Trophoblast cell (in vitro differentiated cells and primary cell): Measurements from ENCODE around the gene ARHGEF16.

Source experiments
- DNase-seq, 2 donors: peaks; one replicate each; pipeline ENCODE4 v3.0.0-alpha.2; 2016
- H2AFZ ChIP-seq: 2 replicates; pipeline ENCODE4 v1.6.1; 2013; ENCODE audit warnings: low read length, moderate library complexity, mild to moderate bottlenecking; ENCODE audit not compliant: insufficient read depth, poor library complexity
- H2AK5ac ChIP-seq: 2 replicates; pipeline ENCODE4 v1.6.1; 2013; ENCODE audit warnings: mild to moderate bottlenecking, low read length
- H2BK120ac ChIP-seq: 2 replicates; pipeline ENCODE4 v1.6.1; 2013; ENCODE audit warnings: low read length, mild to moderate bottlenecking, moderate library complexity; ENCODE audit not compliant: insufficient read depth, poor library complexity
- H2BK12ac ChIP-seq: 2 replicates; pipeline ENCODE4 v1.6.1; 2013; ENCODE audit warnings: mild to moderate bottlenecking, low read length, moderate library complexity
- H2BK5ac ChIP-seq: 2 replicates; pipeline ENCODE4 v1.6.1; 2013; ENCODE audit warnings: low read length, low read depth, moderate library complexity, mild to moderate bottlenecking; ENCODE audit not compliant: poor library complexity
- H3K14ac ChIP-seq: 2 replicates; pipeline ENCODE4 v1.6.1; 2013; ENCODE audit warnings: mild to moderate bottlenecking, low read length
- H3K18ac ChIP-seq: 2 replicates; pipeline ENCODE4 v1.6.1; 2013; ENCODE audit warnings: mild to moderate bottlenecking, low read length
- H3K23ac ChIP-seq: 2 replicates; pipeline ENCODE4 v1.6.1; 2013; ENCODE audit warnings: low read length
- H3K27ac ChIP-seq: 2 replicates; pipeline ENCODE4 v1.5.1; 2013; ENCODE audit warnings: low read depth, mild to moderate bottlenecking, inconsistent platforms, low read length, moderate library complexity
- H3K27me3 ChIP-seq: 2 replicates; pipeline ENCODE4 v1.6.1; 2013; ENCODE audit warnings: inconsistent platforms, mild to moderate bottlenecking, low read length, moderate library complexity; ENCODE audit not compliant: insufficient read depth
- H3K36me3 ChIP-seq, 2 experiments: 1 replicate in 1 of 2; 2 replicates in 1 of 2; pipeline ENCODE4 v1.6.1; 2013; ENCODE audit warnings: low read length in 2 of 2, mild to moderate bottlenecking in 2 of 2, moderate library complexity in 1 of 2; ENCODE audit not compliant: insufficient read depth in 2 of 2, control insufficient read depth in 1 of 2
- H3K4ac ChIP-seq: 2 replicates; pipeline ENCODE4 v1.6.1; 2013; ENCODE audit warnings: low read depth, mild to moderate bottlenecking, low read length, moderate library complexity
- H3K4me1 ChIP-seq, 2 experiments: 1 replicate in 1 of 2; 2 replicates in 1 of 2; pipeline ENCODE4 v1.6.1; 2013; ENCODE audit warnings: low read length in 2 of 2, mild to moderate bottlenecking in 2 of 2, moderate library complexity in 1 of 2; ENCODE audit not compliant: insufficient read depth in 2 of 2, control insufficient read depth in 1 of 2
- H3K4me2 ChIP-seq: 2 replicates; pipeline ENCODE4 v1.6.1; 2013; ENCODE audit warnings: inconsistent platforms, mild to moderate bottlenecking, low read length, moderate library complexity
- H3K4me3 ChIP-seq: 2 replicates; pipeline ENCODE4 v1.5.1; 2013; ENCODE audit warnings: mild to moderate bottlenecking, low read depth, low read length, inconsistent platforms
- H3K79me1 ChIP-seq: one replicate; pipeline ENCODE4 v1.6.1; 2013; ENCODE audit warnings: low read length
- H3K79me2 ChIP-seq: 2 replicates; pipeline ENCODE4 v1.6.1; 2013; ENCODE audit warnings: low read length, mild to moderate bottlenecking; ENCODE audit not compliant: control insufficient read depth, insufficient read depth, poor library complexity
- H3K9ac ChIP-seq: 2 replicates; pipeline ENCODE4 v1.6.1; 2013; ENCODE audit warnings: mild to moderate bottlenecking, low read length
- H3K9me3 ChIP-seq: 2 replicates; pipeline ENCODE4 v1.6.1; 2013; ENCODE audit warnings: low read depth, mild to moderate bottlenecking, control low read depth, inconsistent platforms, low read length; ENCODE audit not compliant: insufficient read depth
- H4K12ac ChIP-seq: 2 replicates; pipeline ENCODE4 v1.6.1; 2013; ENCODE audit warnings: low read depth, mild to moderate bottlenecking, low read length, moderate library complexity
- H4K8ac ChIP-seq: 2 replicates; pipeline ENCODE4 v1.6.1; 2013; ENCODE audit warnings: low read depth, mild to moderate bottlenecking, low read length, moderate library complexity
- H4K91ac ChIP-seq: one replicate; pipeline ENCODE4 v1.6.1; 2013; ENCODE audit warnings: low read depth, mild to moderate bottlenecking, low read length, moderate library complexity
- WGBS: extraction: QIAGEN DNeasy Blood & Tissue Kit; methylation state at CpG from one replicate; pipeline ENCODE4 v1.1.7; 2013; ENCODE audit warnings: missing lambda C conversion rate; ENCODE audit not compliant: insufficient read length, insufficient coverage; ENCODE audit errors: extremely low coverage; 5-methylcytosine and 5-hydroxymethylcytosine counted together

The ARHGEF16 gene

GRCh38 chr1:3472088-3472850 lies 17.8 kb downstream of the ARHGEF16 start:
- DNase-seq, result no peak
- no CpG with 5 or more reads among the region's 25 CpGs for WGBS

DNA sequence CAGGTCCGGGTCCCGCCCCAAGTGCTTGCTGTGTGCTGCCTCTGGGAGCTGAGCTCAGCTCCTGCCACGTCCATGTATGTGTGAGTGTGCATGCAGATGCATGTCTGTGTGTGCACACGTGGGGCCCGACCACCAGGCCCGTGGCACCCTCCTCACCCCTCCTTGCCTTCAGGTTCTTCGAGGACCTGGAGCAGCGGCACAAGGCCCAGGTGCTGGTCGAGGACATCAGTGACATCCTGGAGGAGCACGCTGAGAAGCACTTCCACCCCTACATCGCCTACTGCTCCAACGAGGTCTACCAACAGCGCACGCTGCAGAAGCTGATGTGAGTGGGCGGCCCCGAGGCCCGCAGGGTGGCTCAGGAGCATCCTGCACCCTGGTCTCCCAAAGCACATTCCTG lies 18.4 kb downstream of the ARHGEF16 start:
- no peak overlapping the region for H2AFZ ChIP-seq
- WGBS, result no CpG with 5 or more reads among the region's 17 CpGs
- H2BK120ac ChIP-seq, result no peak overlapping the region
- H3K9me3 ChIP-seq, result peaks cover 10% of the 10 kb centered on the region
- no peak overlapping the region for H2AK5ac ChIP-seq
- H3K23ac ChIP-seq, result no peak overlapping the region
- H3K27ac ChIP-seq, result no peak overlapping the region
- no peak overlapping the region for H2BK5ac ChIP-seq
- peaks cover 9 to 18% of the 10 kb centered on the region in 2 experiments for H3K4me1 ChIP-seq
- H2BK12ac ChIP-seq, result no peak overlapping the region
- no peak overlapping the region for H3K4me2 ChIP-seq
- DNase-seq, result no peak
- H4K12ac ChIP-seq, result no peak overlapping the region
- no peak overlapping the region for H3K18ac ChIP-seq
- H3K4ac ChIP-seq, result no peak overlapping the region
- H3K79me1 ChIP-seq, result peaks cover 6% of the 10 kb centered on the region
- H3K9ac ChIP-seq, result no peak overlapping the region
- H3K27me3 ChIP-seq, result no peaks in the 10 kb centered on the region
- no peak overlapping the region for H4K91ac ChIP-seq
- H4K8ac ChIP-seq, result no peak overlapping the region
- no peak overlapping the region for H3K14ac ChIP-seq
- peaks cover 4% of the 10 kb centered on the region for H3K79me2 ChIP-seq
- H3K4me3 ChIP-seq, result no peak overlapping the region
- peaks cover 4 to 8% of the 10 kb centered on the region in 2 experiments for H3K36me3 ChIP-seq

More at GRCh38 chr1:3472088-3472850, 17.8 kb downstream of the ARHGEF16 start:
- H4K8ac ChIP-seq, result no peak overlapping the region
- H2BK120ac ChIP-seq, result peak overlapping the region; percentile 6
- no peak overlapping the region for H2BK5ac ChIP-seq
- H3K4me2 ChIP-seq, result no peak overlapping the region
- H3K36me3 ChIP-seq, result peaks cover 4 to 10% of the 10 kb centered on the region in 2 experiments
- H2AK5ac ChIP-seq, result peak overlapping the region; percentile 46
- H3K79me1 ChIP-seq, result peaks cover 6% of the 10 kb centered on the region
- H3K27me3 ChIP-seq, result no peaks in the 10 kb centered on the region
- H2BK12ac ChIP-seq, result peak overlapping the region; percentile 27
- H3K23ac ChIP-seq, result no peak overlapping the region
- H4K12ac ChIP-seq, result no peak overlapping the region
- no peak overlapping the region for H3K27ac ChIP-seq
- H3K9me3 ChIP-seq, result peaks cover 10% of the 10 kb centered on the region
- H3K79me2 ChIP-seq, result peaks cover 4% of the 10 kb centered on the region
- peak overlapping the region; percentile 74 for H4K91ac ChIP-seq
- H3K18ac ChIP-seq, result peak overlapping the region; percentile 19
- H3K9ac ChIP-seq, result no peak overlapping the region
- no peak overlapping the region for H3K4me3 ChIP-seq
- H3K4ac ChIP-seq, result no peak overlapping the region
- no peak overlapping the region for H2AFZ ChIP-seq
- peaks cover 9 to 18% of the 10 kb centered on the region in 2 experiments for H3K4me1 ChIP-seq
- H3K14ac ChIP-seq, result peak overlapping the region; percentile 3

GRCh38 chr1:3473381-3473844 lies 18.9 kb downstream of the ARHGEF16 start:
- Histone ChIP-seq H3K4me3 (no peak overlapping the region), H3K9me3 (peaks cover 10% of the 10 kb centered on the region), H3K4ac (no peak overlapping the region), H3K79me2 (peaks cover 4% of the 10 kb centered on the region), H2BK120ac (no peak overlapping the region), H3K4me1 (peaks cover 9 to 18% of the 10 kb centered on the region in 2 experiments), H3K36me3 (peaks cover 4 to 8% of the 10 kb centered on the region in 2 experiments), H3K14ac (no peak overlapping the region), H2AFZ (no peak overlapping the region), H3K79me1 (peaks cover 6% of the 10 kb centered on the region), H3K23ac (no peak overlapping the region), H3K27ac (no peak overlapping the region), H4K8ac (no peak overlapping the region), H4K91ac (no peak overlapping the region), H4K12ac (no peak overlapping the region), H2BK12ac (no peak overlapping the region), H3K9ac (no peak overlapping the region), H2AK5ac (no peak overlapping the region), H2BK5ac (no peak overlapping the region), H3K27me3 (no peaks in the 10 kb centered on the region), H3K4me2 (no peak overlapping the region), H3K18ac (no peak overlapping the region)
- no CpG with 5 or more reads among the region's 20 CpGs for WGBS
- DNase-seq, result no peak

DNA sequence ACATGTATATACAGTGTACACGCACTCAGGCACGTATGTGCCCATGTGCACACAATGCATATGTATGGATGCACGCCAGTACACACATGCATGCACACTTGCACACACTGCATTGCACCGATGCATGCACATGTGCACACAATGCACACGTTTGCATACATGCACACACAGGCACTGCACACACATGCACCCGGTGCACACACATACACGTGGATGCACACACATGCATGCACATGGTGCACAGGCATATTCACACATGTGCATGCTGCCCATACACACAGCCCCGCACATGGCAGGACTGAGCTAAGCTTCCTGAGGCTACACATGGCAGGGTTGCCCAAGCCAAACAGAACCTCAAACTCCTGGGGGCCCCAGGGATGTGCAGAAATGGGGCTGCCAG lies 19.6 kb downstream of the ARHGEF16 start:
- H3K79me2 ChIP-seq, result peaks cover 4% of the 10 kb centered on the region
- WGBS, result no CpG with 5 or more reads among the region's 8 CpGs

More for the DNA sequence above, 19.6 kb downstream of the ARHGEF16 start:
- no peak overlapping the region for H3K4me3 ChIP-seq
- H4K8ac ChIP-seq, result no peak overlapping the region
- peaks cover 4 to 8% of the 10 kb centered on the region in 2 experiments for H3K36me3 ChIP-seq
- no peak overlapping the region for H3K14ac ChIP-seq
- H4K91ac ChIP-seq, result no peak overlapping the region
- H2AFZ ChIP-seq, result no peak overlapping the region
- no peak overlapping the region for H3K9ac ChIP-seq
- H3K27ac ChIP-seq, result no peak overlapping the region
- H3K79me1 ChIP-seq, result peaks cover 6% of the 10 kb centered on the region
- H2BK5ac ChIP-seq, result no peak overlapping the region
- H4K12ac ChIP-seq, result no peak overlapping the region
- H2AK5ac ChIP-seq, result no peak overlapping the region
- H3K23ac ChIP-seq, result no peak overlapping the region
- H2BK120ac ChIP-seq, result no peak overlapping the region
- H2BK12ac ChIP-seq, result no peak overlapping the region
- H3K18ac ChIP-seq, result no peak overlapping the region
- no peak overlapping the region for H3K4ac ChIP-seq
- peaks cover 9 to 18% of the 10 kb centered on the region in 2 experiments for H3K4me1 ChIP-seq
- H3K9me3 ChIP-seq, result peaks cover 10% of the 10 kb centered on the region
- no peaks in the 10 kb centered on the region for H3K27me3 ChIP-seq
- no peak for DNase-seq
- H3K4me2 ChIP-seq, result no peak overlapping the region
